B cell (primary cell): ENCODE results near the gene IGLL5. TPM values are rescaled to one million over a fixed set of nuclear protein-coding genes. Genes with fewer than 3 reads are reported as not detected.

Source experiments
- ATAC-seq: fragments of 200-7000 bp; cut with Tn5 transposase; one replicate; pipeline ENCODE4 v1.10.0; 2021; ENCODE audit warnings: low read depth, mild to moderate bottlenecking, moderate number of reproducible peaks, moderate library complexity
- CTCF ChIA-PET: fragments of 350-600 bp; sonication (Branson Sonifier 250); formaldehyde crosslinking; loops from one replicate; lab custom pipeline; 2021; ENCODE audit warnings: antibody characterized with exemption, inconsistent platforms; lab: Charles Lee
- POLR2A ChIA-PET: fragments of 350-600 bp; sonication (Branson Sonifier 250); formaldehyde crosslinking; loops from one replicate; lab custom pipeline; 2021; ENCODE audit warnings: antibody characterized with exemption; lab: Charles Lee
- DNase-seq: peaks from one replicate; pipeline ENCODE4 v3.0.0; 2013
- H2AFZ ChIP-seq: 2 replicates; pipeline ENCODE4 v1.6.1; 2012; ENCODE audit warnings: mild to moderate bottlenecking, low read depth, low read length; ENCODE audit not compliant: insufficient read depth, poor library complexity, severe bottlenecking
- H3K27ac ChIP-seq, 2 donors: 1 replicate in 1 of 2; 2 replicates in 1 of 2; pipeline ENCODE4 v1.5.1; 2012 to 2013; ENCODE audit warnings: low read length in 2 of 2, mild to moderate bottlenecking in 2 of 2, moderate library complexity in 1 of 2
- H3K27me3 ChIP-seq, 4 experiments: fragments of 200-600 bp in 1 of 4; sonication (generic) in 1 of 4; replicated peaks in 1 of 4; 1 replicate in 2 of 4; 2 replicates in 2 of 4; pipeline versions ENCODE4 v1.6.1 to v1.7.0; 2013 to 2016; ENCODE audit warnings: low read length in 3 of 4, mild to moderate bottlenecking in 2 of 4, mixed read lengths in 1 of 4, moderate library complexity in 1 of 4; ENCODE audit not compliant: insufficient read depth in 4 of 4, control insufficient read depth in 3 of 4; ENCODE audit errors: control extremely low read depth in 1 of 4
- H3K36me3 ChIP-seq, 2 experiments: replicated peaks in 1 of 2; 1 replicate in 1 of 2; 2 replicates in 1 of 2; pipeline versions ENCODE4 v1.6.1 to v1.7.1; 2013; ENCODE audit warnings: low read length in 1 of 2; ENCODE audit not compliant: insufficient read depth in 2 of 2, control insufficient read depth in 1 of 2; ENCODE audit errors: control extremely low read depth in 1 of 2, extremely low read depth in 1 of 2
- H3K4me1 ChIP-seq, 2 donors: fragments of 200-600 bp in 1 of 2; sonication (generic) in 1 of 2; 1 replicate in 1 of 2; 2 replicates in 1 of 2; pipeline versions ENCODE4 v1.5.1 to v1.6.1; 2013 to 2017; ENCODE audit warnings: low read length in 2 of 2; ENCODE audit not compliant: control insufficient read depth in 2 of 2, insufficient read depth in 2 of 2
- H3K4me2 ChIP-seq: replicated peaks from 2 replicates; pipeline ENCODE3; 2012; ENCODE audit warnings: mild to moderate bottlenecking, low read depth, low read length; ENCODE audit not compliant: poor library complexity, severe bottlenecking
- H3K4me3 ChIP-seq, 5 experiments: fragments of 200-600 bp in 1 of 5; sonication (generic) in 1 of 5; 1 replicate in 3 of 5; 2 replicates in 2 of 5; pipeline versions ENCODE4 v1.5.1 to v1.7.0; 2011 to 2016; ENCODE audit warnings: low read length in 4 of 5, mild to moderate bottlenecking in 4 of 5, low read depth in 2 of 5, control low read depth in 1 of 5, moderate library complexity in 1 of 5; ENCODE audit not compliant: insufficient read depth in 1 of 5; ENCODE audit errors: control extremely low read depth in 1 of 5, extremely low read depth in 1 of 5
- H3K79me2 ChIP-seq: fragments of 200-600 bp; sonication (generic); one replicate; pipeline ENCODE4 v1.6.0; 2016; ENCODE audit warnings: low read length; ENCODE audit not compliant: control insufficient read depth, insufficient read depth
- H3K9ac ChIP-seq: fragments of 200-600 bp; sonication (generic); 2 replicates; pipeline ENCODE4 v1.6.1; 2017; ENCODE audit warnings: mild to moderate bottlenecking, low read length, moderate library complexity
- H3K9me3 ChIP-seq, 3 donors: one replicate each; pipeline versions ENCODE4 v1.6.1 to v1.7.1; 2013; ENCODE audit warnings: low read length in 2 of 3; ENCODE audit not compliant: control insufficient read depth in 2 of 3, insufficient read depth in 1 of 3; ENCODE audit errors: control extremely low read depth in 1 of 3
- H4K20me1 ChIP-seq: 2 replicates; pipeline ENCODE4 v1.6.0; 2012; ENCODE audit warnings: mild to moderate bottlenecking, low read length; ENCODE audit not compliant: insufficient read depth, control insufficient read depth, poor library complexity, severe bottlenecking
- H3K27ac Mint-ChIP-seq: one replicate; pipeline ENCODE4 v1.8.0; 2021; ENCODE audit warnings: mixed read lengths
- H3K27me3 Mint-ChIP-seq: one replicate; pipeline ENCODE4 v1.8.0; 2021; ENCODE audit warnings: mixed read lengths
- H3K4me1 Mint-ChIP-seq: one replicate; pipeline ENCODE4 v1.8.0; 2021; ENCODE audit warnings: mixed read lengths
- H3K4me3 Mint-ChIP-seq: one replicate; pipeline ENCODE4 v1.8.0; 2021; ENCODE audit warnings: mixed read lengths
- H3K9me3 Mint-ChIP-seq: one replicate; pipeline ENCODE4 v1.8.0; 2022; ENCODE audit warnings: mixed read lengths; ENCODE audit not compliant: insufficient read depth
- CTCF ChIP-seq: fragments of 200-600 bp; IDR thresholded peaks from one replicate; pipeline ENCODE4 v1.8.0; 2022; ENCODE audit warnings: antibody characterized with exemption, mild to moderate bottlenecking
- EZH2 ChIP-seq: IDR thresholded peaks from 2 replicates; pipeline ENCODE4 v1.6.1; 2012; ENCODE audit warnings: borderline replicate concordance, low read depth, mild to moderate bottlenecking, moderate library complexity, low read length; ENCODE audit not compliant: insufficient read depth, poor library complexity, severe bottlenecking
- WGBS: methylation state at CpG from one replicate; pipeline ENCODE4 v1.1.5; 2013; ENCODE audit warnings: missing lambda C conversion rate; ENCODE audit not compliant: insufficient coverage; 5-methylcytosine and 5-hydroxymethylcytosine counted together
- intact Hi-C: fragments of 100-400 bp; cut with micrococcal nuclease; formaldehyde crosslinking; loops from one replicate; pipeline ENCODE4 v1.10.0; 2022
- polyA plus RNA-seq: library from polyadenylated mRNA; depleted of rRNA; stranded (reverse); fragments of >200 nt; gene quantifications from 2 replicates; pipeline ENCODE4 v1.2.3, GENCODE V29; 2012
- total RNA-seq, 2 donors: library from RNA; stranded (reverse); fragments of 120-200 nt in 1 of 2; gene quantifications; 1 replicate in 1 of 2; 2 replicates in 1 of 2; pipeline versions ENCODE4 v1.2.3 to v1.2.4, GENCODE V29; 2013 to 2022

Gene IGLL5
- total and polyA plus RNA-seq, 2 donors (not counting 1 experiment from before 2014, with no cell fraction given): 39.8 to 365 TPM

GRCh38 chr22:22847241-22847640, 40.4 kb upstream of the IGLL5 start:
- DNase-seq: no peak
- no peak overlapping the region for H3K9ac ChIP-seq
- peaks cover 13% of the 10 kb centered on the region for H3K27me3 Mint-ChIP-seq
- H3K27ac ChIP-seq: no peak overlapping the region
- no peak for ATAC-seq
- POLR2A ChIA-PET: no interaction called here
- no peak overlapping the region for H3K27ac Mint-ChIP-seq
- TF ChIP-seq EZH2: no peak
- TF ChIP-seq CTCF: no peak
- H2AFZ ChIP-seq: no peak overlapping the region
- no CpG with 5 or more reads among the region's 2 CpGs for WGBS
- no peaks in the 10 kb centered on the region for H4K20me1 ChIP-seq
- CTCF ChIA-PET: interaction anchor here (0.6 to 15.0 kb wide), 21 partner anchors 8 to 523 kb away, joined by 3 to 412 read pairs (median 5); partner anchors contain the start of gene IGLL5
- H3K79me2 ChIP-seq: no peaks in the 10 kb centered on the region
- no peak overlapping the region for H3K4me2 ChIP-seq
- H3K9me3 ChIP-seq: peaks cover 0 to 33% (median 0%) of the 10 kb centered on the region in 3 donors
- H3K36me3 ChIP-seq: no peaks in the 10 kb centered on the region
- peaks cover 28 to 29% of the 10 kb centered on the region in 2 donors for H3K4me1 ChIP-seq
- H3K4me3 Mint-ChIP-seq: no peak overlapping the region
- no peak overlapping the region for H3K4me3 ChIP-seq
- peaks cover 29% of the 10 kb centered on the region for H3K4me1 Mint-ChIP-seq
- intact Hi-C loops: loop anchor here (5.0 kb wide), 1 partner anchor 40 kb away; no protein-coding TSS in a partner anchor
- H3K27me3 ChIP-seq: peaks cover 0 to 3% (median 0%) of the 10 kb centered on the region in 4 experiments
- H3K9me3 Mint-ChIP-seq: no peaks in the 10 kb centered on the region

GRCh38 chr22:22848364-22848866, 39.2 kb upstream of the IGLL5 start:
- H3K79me2 ChIP-seq: no peaks in the 10 kb centered on the region
- Mint-ChIP-seq H3K4me1 (peaks cover 29% of the 10 kb centered on the region), H3K9me3 (no peaks in the 10 kb centered on the region), H3K27ac (peak overlapping the region; percentile 32), H3K4me3 (no peak overlapping the region), H3K27me3 (peaks cover 16% of the 10 kb centered on the region)
- no peak overlapping the region for H3K9ac ChIP-seq
- H3K4me1 ChIP-seq: peaks cover 28 to 29% of the 10 kb centered on the region in 2 donors
- TF ChIP-seq EZH2: no peak
- TF ChIP-seq CTCF: peak; percentile 87
- WGBS: 39% methylated on average over 5 of the region's 5 CpGs
- DNase-seq: peak; percentile 83
- no peak overlapping the region for H3K27ac ChIP-seq
- no peak overlapping the region for H2AFZ ChIP-seq
- ChIA-PET CTCF (interaction anchor here (0.6 to 15.0 kb wide), 40 partner anchors 9 to 417 kb away, joined by 3 to 412 read pairs (median 7); partner anchors contain the start of gene IGLL5), POLR2A (interaction anchor here (2.3 kb wide), 1 partner anchor 35 kb away, joined by 10 read pairs; no protein-coding TSS in a partner anchor)
- H3K4me2 ChIP-seq: peak overlapping the region; percentile 15
- intact Hi-C loops: loop anchor here (1.0 to 5.0 kb wide), 3 partner anchors 41 to 108 kb away; no protein-coding TSS in a partner anchor
- no peak overlapping the region for H3K4me3 ChIP-seq
- peaks cover 0 to 33% (median 0%) of the 10 kb centered on the region in 3 donors for H3K9me3 ChIP-seq
- H4K20me1 ChIP-seq: no peaks in the 10 kb centered on the region
- peaks cover 0 to 3% (median 0%) of the 10 kb centered on the region in 4 experiments for H3K27me3 ChIP-seq
- no peaks in the 10 kb centered on the region for H3K36me3 ChIP-seq
- ATAC-seq: peak; percentile 77
